Measurements from ENCODE around the gene GBA2.

- no peak for TF ChIP-seq POLR2A (IDR thresholded peaks at IDR 0.05)
- TF ChIP-seq CTCF (IDR thresholded peaks at IDR 0.05) = no peak
- no peak for TF ChIP-seq EP300 (IDR thresholded peaks at IDR 0.05)
- TF ChIP-seq POLR2AphosphoS5 (IDR thresholded peaks at IDR 0.05) = no peak
Observed at GRCh38 chr9:35755071-35755470, 6.0 kb upstream of the GBA2 start.
